ENCODE measurements around the gene UNC13A. TPM values are rescaled to one million over a fixed set of nuclear protein-coding genes. Genes with fewer than 3 reads are reported as not detected.

UNC13A gene
- total RNA-seq, 1 donor: under 0.01 TPM

DNA sequence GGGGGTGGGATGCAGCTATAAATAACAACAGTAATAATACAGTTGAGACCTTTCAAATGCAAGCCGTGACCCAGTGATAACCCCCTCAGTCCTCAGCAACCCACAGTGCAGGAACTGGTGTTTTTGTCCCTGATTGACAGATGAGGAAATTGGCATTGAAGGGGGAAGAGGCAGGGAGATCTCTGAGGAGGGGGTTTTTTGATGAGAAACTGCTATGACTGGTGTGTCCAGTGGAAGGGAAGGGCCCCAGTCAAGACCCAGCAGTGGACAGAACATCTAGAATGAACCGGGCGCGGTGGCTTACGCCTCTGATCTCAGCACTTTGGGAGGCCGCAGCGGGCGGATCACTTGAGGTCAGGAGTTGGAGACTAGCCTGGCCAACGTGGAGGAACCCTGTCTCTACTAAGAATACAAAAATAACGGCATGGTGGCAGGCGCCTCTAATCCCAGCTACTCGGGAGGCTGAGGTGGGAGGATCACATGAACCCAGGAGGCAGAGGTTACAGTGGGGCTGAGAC, 33.0 kb upstream of the UNC13A start:
- H3K4me3 ChIP-seq (ENCODE audit: low read depth, low read length): no peak overlapping the region
- DNase-seq (ENCODE audit: low read depth): no peak
- TF ChIP-seq CTCF (IDR thresholded peaks at IDR 0.05; ENCODE audit: insufficient read depth, low read depth, low read length): no peak

DNA sequence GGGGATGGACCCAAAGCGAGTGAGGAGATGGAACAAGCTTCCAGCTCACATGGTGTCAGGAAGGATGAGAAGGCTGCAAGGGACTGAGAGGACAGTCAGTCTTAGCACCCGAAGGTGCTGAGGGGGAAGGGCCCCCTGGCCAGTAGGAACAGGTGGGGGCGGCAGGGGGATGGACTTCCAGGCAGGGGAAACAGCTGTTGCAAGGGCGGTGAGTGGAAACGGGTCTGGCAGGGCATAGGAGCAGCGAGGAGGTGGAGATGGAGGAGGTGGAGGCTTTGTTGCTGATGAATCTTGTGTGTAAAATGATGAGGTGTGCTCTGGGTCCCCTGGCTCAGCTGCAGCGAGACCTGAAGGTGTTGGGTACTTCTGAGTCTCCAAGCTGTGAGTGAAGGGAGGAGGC, 32.3 kb upstream of the UNC13A start:
- peak overlapping the region; percentile 90 for H3K4me3 ChIP-seq (ENCODE audit: low read depth, low read length)
- TF ChIP-seq CTCF (IDR thresholded peaks at IDR 0.05; ENCODE audit: insufficient read depth, low read depth, low read length): no peak
- DNase-seq (ENCODE audit: low read depth): no peak

- peak overlapping the region; percentile 90 for H3K4me3 ChIP-seq (ENCODE audit: low read depth, low read length)
- no peak for TF ChIP-seq CTCF (IDR thresholded peaks at IDR 0.05; ENCODE audit: insufficient read depth, low read depth, low read length)
- DNase-seq (ENCODE audit: low read depth): no peak
These were observed 31.7 kb upstream of the UNC13A start for GRCh38 chr19:17719730-17720400.

DNA sequence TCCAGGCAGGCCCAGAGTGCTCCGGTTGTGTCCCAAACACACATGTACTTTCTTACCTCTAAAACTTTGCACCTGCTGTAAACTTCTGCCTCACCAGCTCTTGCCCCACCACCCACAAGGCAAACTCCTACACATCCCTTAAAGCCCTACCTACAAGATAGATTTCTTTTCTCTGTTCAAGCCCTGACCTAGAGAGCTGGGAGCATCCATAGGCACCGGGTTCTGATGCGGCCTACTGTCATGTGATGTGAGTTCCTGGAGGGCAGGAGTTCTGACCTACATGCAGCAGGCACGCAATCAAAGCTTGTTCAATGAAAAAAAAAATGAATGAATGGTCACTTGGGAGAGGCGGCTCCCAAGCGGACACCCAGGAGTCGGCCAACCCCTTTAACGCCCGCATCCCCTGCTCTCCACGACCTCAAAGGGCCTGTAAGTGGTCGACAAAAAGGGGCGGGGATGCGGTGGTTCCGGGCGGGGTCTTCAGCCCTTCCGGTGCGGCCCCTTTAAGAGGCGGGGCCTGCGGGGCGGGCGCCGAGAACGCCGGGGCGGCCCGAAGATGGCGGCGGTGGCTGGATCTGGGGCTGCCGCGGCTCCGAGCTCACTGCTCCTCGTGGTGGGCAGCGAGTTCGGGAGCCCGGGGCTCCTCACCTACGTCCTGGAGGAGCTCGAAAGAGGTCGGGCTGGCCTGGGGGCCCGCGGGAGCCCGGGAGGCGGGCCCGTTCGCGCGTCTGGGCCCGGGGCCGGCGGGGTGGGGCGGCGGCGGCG, 31.0 kb upstream of the UNC13A start, which contains the start of gene MAP1S:
Gene MAP1S (plus strand): TSS at position 534 of the 765 bp plus-strand sequence. CDS start 23 bp downstream, at position 557.
- H3K4me3 ChIP-seq (ENCODE audit: low read depth, low read length): peak within 1 kb of the TSS; percentile 90
- DNase-seq (ENCODE audit: low read depth): peak; percentile 49
- no peak for TF ChIP-seq CTCF (IDR thresholded peaks at IDR 0.05; ENCODE audit: insufficient read depth, low read depth, low read length)

DNA sequence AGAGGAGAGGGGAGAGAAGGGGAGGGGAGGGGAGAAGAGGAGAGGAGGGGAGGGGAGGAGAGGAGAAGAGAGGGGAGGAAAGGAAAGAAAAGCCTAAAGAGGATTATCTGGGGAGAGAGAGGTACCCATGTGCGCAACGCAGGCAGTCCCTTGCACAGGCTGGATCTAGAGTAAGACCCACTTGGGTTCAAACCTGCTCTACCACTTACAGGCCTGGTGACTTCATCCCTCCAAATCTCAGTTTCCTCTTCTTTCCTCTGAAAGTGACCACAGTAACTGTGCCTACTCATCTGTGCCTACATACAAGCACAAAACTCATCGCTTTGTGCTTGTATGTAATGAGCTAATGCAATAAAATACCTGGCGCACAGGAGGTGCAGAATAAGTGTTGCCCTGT, 30.4 kb upstream of the UNC13A start:
- TF ChIP-seq CTCF (IDR thresholded peaks at IDR 0.05; ENCODE audit: insufficient read depth, low read depth, low read length): no peak
- H3K4me3 ChIP-seq (ENCODE audit: low read depth, low read length): no peak overlapping the region
- no peak for DNase-seq (ENCODE audit: low read depth)

DNA sequence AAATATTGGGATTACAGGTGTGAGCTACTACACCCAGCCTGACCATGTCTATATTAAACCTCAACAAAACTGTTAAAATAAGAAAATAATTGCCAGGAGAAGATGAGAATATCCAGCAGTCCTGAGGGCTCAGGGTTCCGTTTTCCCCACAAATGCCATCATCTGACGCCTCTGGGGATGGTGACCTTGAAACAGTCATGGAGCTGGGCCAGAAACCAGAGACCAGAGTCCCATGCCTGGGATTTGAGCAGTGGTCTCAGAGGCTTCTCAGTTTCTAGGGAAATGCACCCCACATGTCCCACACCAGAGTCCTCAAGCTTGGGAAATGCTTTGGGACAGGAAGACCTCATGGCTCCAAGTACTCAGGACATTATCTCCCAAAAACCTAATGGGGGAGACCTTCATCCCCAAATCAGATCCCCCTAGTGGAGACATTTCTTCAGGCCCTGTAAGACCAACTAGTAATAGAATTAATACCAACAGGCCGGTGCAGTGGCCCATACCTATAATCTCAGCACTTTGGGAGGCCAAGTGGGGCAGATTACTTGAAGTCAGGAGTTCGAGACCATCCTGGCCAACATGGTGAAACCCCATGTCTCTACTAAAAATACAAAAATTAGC, 28.3 kb upstream of the UNC13A start:
- DNase-seq (ENCODE audit: low read depth): no peak
- TF ChIP-seq CTCF (IDR thresholded peaks at IDR 0.05; ENCODE audit: insufficient read depth, low read depth, low read length): peak; percentile 6
- H3K4me3 ChIP-seq (ENCODE audit: low read depth, low read length): no peak overlapping the region
